ENCODE measurements around the gene RPS24. TPM values are rescaled to one million over a fixed set of nuclear protein-coding genes. Genes with fewer than 3 reads are reported as not detected.

RPS24 gene
- total RNA-seq, 4 donors from 2014 or later: 1,283 to 2,770 (median 2,221) TPM

- Histone ChIP-seq H3K27me3 (no peaks in the 10 kb centered on the region), H3K36me3 (peaks cover 0 to 10% (median 3%) of the 10 kb centered on the region in 4 donors), H3K4me1 (peaks cover 7 to 25% (median 23%) of the 10 kb centered on the region in 4 donors), H3K27ac (replicated peaks in 1 of 4) (no peak overlapping the region), H3K4me3 (no peak overlapping the region), H3K9me3 (no peaks in the 10 kb centered on the region)
- no peak for TF ChIP-seq POLR2AphosphoS5 (IDR thresholded peaks at IDR 0.05)
- no peak for TF ChIP-seq CTCF (IDR thresholded peaks at IDR 0.05)
- TF ChIP-seq EP300 (IDR thresholded peaks at IDR 0.05): no peak
- TF ChIP-seq POLR2A (IDR thresholded peaks at IDR 0.05; ENCODE audit: low read depth): no peak
- WGBS: 85% methylated on average over 1 of the region's 1 CpG
- no peak for DNase-seq (ENCODE audit: extremely low spot score)
- intact Hi-C loops (cut with DNase I): loop anchor here (10.0 kb wide), 2 partner anchors 255 to 1015 kb away; partner anchors contain the start of gene ZMIZ1
These were observed 16.2 kb downstream of the RPS24 start for GRCh38 chr10:78049851-78050250.

GRCh38 chr10:78053211-78053868 lies 19.7 kb downstream of the RPS24 start:
- Histone ChIP-seq H3K27me3 (no peaks in the 10 kb centered on the region), H3K36me3 (peaks cover 0 to 10% (median 4%) of the 10 kb centered on the region in 4 donors), H3K4me1 (peaks cover 3 to 18% (median 15%) of the 10 kb centered on the region in 4 donors), H3K4me3 (no peak overlapping the region), H3K27ac (replicated peaks in 1 of 4) (peak overlapping the region in 3 of 4 donors; percentile 13 to 42 (median 27)), H3K9me3 (no peaks in the 10 kb centered on the region)
- intact Hi-C loops (cut with DNase I): loop anchor here (10.0 kb wide), 1 partner anchor 1011 kb away; the partner anchor contains the start of gene ZMIZ1
- TF ChIP-seq POLR2A (IDR thresholded peaks at IDR 0.05; ENCODE audit: low read depth) (no peak), POLR2AphosphoS5 (IDR thresholded peaks at IDR 0.05) (peak; percentile 19 to 41)
- 58% methylated on average over 7 of the region's 7 CpGs for WGBS
- DNase-seq (ENCODE audit: extremely low spot score): no peak

- Histone ChIP-seq H3K27ac (replicated peaks in 1 of 4) (no peak overlapping the region), H3K27me3 (no peaks in the 10 kb centered on the region), H3K4me1 (peaks cover 0 to 9% (median 6%) of the 10 kb centered on the region in 4 donors), H3K9me3 (no peaks in the 10 kb centered on the region), H3K4me3 (no peak overlapping the region), H3K36me3 (peaks cover 0 to 5% (median 0%) of the 10 kb centered on the region in 4 donors)
- intact Hi-C loops (cut with DNase I): loop anchor here (10.0 kb wide), 1 partner anchor 1006 kb away; the partner anchor contains the start of gene ZMIZ1
- 75% methylated on average over 5 of the region's 5 CpGs for WGBS
- no peak for DNase-seq (ENCODE audit: extremely low spot score)
- TF ChIP-seq EP300 (IDR thresholded peaks at IDR 0.05) (no peak), POLR2A (IDR thresholded peaks at IDR 0.05; ENCODE audit: low read depth) (no peak), POLR2AphosphoS5 (IDR thresholded peaks at IDR 0.05) (no peak), CTCF (IDR thresholded peaks at IDR 0.05) (no peak)
These were observed 24.9 kb downstream of the RPS24 start for GRCh38 chr10:78058562-78058961.

GRCh38 chr10:78059906-78060702 lies 26.4 kb downstream of the RPS24 start:
- Histone ChIP-seq H3K9me3 (no peaks in the 10 kb centered on the region), H3K4me1 (no peaks in the 10 kb centered on the region), H3K4me3 (no peak overlapping the region), H3K27ac (replicated peaks in 1 of 4) (no peak overlapping the region), H3K36me3 (no peaks in the 10 kb centered on the region), H3K27me3 (no peaks in the 10 kb centered on the region)
- intact Hi-C loops (cut with DNase I): loop anchor here (10.0 kb wide), 1 partner anchor 1005 kb away; the partner anchor contains the start of gene ZMIZ1
- TF ChIP-seq EP300 (IDR thresholded peaks at IDR 0.05): no peak
- TF ChIP-seq CTCF (IDR thresholded peaks at IDR 0.05): no peak
- no peak for TF ChIP-seq POLR2A (IDR thresholded peaks at IDR 0.05; ENCODE audit: low read depth)
- no peak for TF ChIP-seq POLR2AphosphoS5 (IDR thresholded peaks at IDR 0.05)
- DNase-seq (ENCODE audit: extremely low spot score): no peak
- 86% methylated on average over 12 of the region's 12 CpGs for WGBS

- H3K4me1 ChIP-seq: no peaks in the 10 kb centered on the region
- no peak overlapping the region for H3K4me3 ChIP-seq
- TF ChIP-seq POLR2AphosphoS5 (IDR thresholded peaks at IDR 0.05) (no peak), EP300 (IDR thresholded peaks at IDR 0.05) (no peak), CTCF (IDR thresholded peaks at IDR 0.05) (no peak), POLR2A (IDR thresholded peaks at IDR 0.05; ENCODE audit: low read depth) (no peak)
- 92% methylated on average over 5 of the region's 5 CpGs for WGBS
- H3K36me3 ChIP-seq: no peaks in the 10 kb centered on the region
- H3K9me3 ChIP-seq: no peaks in the 10 kb centered on the region
- no peaks in the 10 kb centered on the region for H3K27me3 ChIP-seq
- no peak for DNase-seq (ENCODE audit: extremely low spot score)
- intact Hi-C loops (cut with DNase I): no loop called here
- no peak overlapping the region for H3K27ac ChIP-seq (replicated peaks in 1 of 4)
These were observed 28.6 kb downstream of the RPS24 start for GRCh38 chr10:78062296-78062695.
